ENCODE measurements around the gene GALNT18.

Gene GALNT18

DNA sequence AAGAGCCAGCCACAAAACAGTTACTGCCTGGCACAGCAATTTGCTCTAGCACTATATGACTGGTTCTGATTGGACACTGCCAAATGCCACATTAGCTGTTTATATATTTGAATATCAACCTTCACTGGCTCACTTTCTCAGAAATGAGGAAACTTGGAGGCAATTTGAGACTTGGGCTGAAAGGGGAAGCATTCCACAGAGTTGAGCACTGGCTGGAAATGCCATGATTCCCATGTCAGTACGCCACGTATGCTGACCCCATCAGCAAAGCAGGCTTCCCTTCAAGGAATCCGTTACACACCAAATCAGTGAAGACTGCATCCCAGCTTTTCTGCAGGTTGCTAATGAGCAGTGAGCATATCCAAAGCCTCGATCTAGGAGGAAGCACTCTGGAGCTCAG is 34.7 kb downstream of the GALNT18 start:
- DNase-seq (ENCODE audit: low read depth in 2 of 2) = no peak

DNA sequence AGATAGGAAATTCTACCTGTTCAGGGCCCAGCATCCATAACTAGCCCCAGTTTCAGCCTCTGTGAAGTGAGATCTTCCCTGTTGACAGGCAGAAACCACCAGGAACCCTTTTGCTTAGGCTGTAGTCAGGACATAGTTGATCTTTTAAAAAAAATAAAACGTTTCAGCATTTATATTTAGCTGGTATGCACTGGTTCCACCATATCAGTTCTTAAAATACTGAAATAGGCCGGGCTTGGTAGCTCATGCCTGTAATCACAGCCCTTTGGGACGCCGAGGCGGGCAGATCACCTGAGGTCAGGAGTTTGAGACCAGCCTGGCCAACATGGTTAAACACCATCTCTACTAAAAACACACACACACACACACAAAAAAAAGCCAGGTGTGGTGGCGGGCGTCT is 35.3 kb downstream of the GALNT18 start:
- DNase-seq (ENCODE audit: low read depth in 2 of 2) = no peak

DNA sequence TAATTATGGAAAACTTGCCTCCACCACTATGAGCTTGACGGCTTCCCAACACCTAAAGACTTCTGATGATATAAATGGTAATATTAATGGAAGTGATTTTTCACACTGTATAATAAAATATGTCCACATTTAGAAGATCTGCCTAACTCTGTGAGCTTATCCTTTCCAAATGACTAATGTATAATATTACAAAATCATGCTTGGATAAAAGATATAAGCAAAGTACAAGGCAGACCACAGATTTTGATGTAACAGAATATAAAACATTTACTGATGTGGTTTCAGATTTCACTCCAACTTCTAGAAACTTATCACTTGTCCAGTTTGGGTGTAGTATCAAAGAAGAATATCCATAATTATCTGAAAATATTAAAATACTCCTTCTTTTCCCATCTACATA is 36.9 kb downstream of the GALNT18 start:
- DNase-seq (ENCODE audit: low read depth in 2 of 2) = no peak

DNA sequence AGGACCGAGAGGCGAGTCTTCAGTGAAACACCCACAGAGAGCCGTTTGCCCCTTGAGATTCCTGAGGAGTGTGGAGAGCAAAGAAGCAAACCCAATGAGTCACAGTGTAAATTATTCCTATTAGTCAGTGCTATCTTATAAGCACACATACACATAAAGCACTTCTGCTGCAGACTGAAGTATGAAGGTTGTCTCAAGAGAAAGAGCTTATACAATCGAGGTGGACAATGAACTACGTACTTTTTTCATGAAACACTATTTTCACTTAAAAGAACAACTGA is 37.3 kb downstream of the GALNT18 start:
- no peak for DNase-seq (ENCODE audit: low read depth in 2 of 2)

DNA sequence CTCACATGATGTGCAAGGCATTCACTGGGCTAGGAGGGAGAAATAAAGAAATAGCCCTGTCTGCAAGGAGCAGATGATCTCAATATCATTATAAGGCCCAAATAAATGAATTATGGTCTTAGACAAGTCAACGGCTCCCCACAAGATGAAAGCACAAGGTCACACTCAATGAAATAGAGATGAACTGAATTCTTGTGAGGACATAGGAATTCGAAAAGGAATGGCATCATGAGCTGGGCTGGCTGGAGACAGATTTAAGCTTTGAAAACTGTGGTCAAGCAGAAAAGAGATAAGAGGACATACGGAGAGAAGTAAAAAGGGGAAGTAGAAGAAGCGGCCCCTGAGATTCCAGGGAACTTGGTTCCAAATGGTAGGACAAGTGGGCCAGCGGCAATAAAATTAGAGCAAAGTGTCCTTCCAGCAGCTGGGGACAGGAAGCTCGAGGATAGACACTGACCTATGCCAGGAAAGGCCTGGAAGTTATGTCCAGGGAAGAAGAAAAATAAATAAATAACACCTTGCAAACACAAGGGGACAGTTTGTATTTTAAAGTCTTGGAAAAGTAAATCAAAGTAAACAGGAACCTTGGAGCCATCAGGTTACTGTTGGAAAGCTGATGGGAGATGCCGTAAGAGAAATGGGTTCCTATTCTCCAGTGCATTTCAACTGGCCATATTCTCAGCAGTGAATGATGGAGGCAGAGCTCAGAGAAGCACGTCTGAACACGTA is 37.8 kb downstream of the GALNT18 start:
- no peak for DNase-seq (ENCODE audit: low read depth in 2 of 2)

DNA sequence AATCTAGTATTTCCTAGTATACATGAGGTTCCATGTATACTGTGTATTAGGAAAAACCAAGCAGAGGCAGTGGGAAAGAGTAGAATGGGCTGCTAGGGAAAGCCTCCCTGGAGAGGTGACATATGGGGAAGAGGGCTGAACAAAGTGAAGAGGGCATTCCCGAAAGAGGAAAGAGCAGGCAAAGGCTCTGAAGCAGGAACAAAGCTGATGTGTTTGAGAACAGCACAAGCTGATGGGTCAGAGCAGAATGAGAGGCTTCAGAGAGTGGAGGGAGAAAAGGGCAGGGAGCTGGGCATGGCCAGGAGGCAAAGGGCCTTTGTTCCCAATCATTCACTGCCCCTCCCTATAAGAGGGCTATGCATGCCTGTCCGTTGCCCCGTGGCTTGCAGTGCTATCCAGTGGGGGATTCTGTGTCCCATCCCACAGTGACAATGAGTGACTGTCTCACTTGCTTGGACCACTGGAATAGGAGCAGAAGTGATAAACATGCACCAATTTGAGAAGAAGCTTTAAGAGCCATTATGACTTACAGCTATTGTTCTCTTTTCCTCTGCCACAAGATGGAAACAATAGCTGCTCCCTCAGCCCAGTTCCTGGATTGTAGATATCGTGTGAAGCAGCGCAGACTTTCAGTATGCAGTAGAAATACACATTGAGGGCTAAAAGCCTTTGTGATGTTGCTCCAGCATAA is 39.6 kb downstream of the GALNT18 start:
- no peak for DNase-seq (ENCODE audit: low read depth in 2 of 2)

DNA sequence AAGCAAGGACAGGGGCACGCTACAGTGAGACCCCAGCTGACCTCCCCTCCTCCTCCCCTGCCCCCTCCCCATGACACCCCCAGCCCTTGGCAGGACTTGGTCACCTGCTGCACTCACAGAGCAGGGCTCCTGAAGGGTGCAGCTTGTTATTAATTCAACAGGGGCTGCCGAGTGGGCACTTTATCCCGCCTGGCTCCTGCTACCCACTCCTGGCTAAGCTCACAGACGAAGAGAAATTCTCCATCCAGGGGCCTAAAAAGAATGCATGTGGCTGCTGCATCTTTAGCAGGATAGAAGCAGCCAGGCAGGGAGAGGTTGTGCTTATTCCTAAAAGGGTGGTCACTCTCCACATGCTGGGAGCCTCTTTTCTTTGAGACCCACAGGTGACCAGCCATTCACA is 40.3 kb downstream of the GALNT18 start:
- DNase-seq (ENCODE audit: low read depth in 2 of 2) = no peak

DNA sequence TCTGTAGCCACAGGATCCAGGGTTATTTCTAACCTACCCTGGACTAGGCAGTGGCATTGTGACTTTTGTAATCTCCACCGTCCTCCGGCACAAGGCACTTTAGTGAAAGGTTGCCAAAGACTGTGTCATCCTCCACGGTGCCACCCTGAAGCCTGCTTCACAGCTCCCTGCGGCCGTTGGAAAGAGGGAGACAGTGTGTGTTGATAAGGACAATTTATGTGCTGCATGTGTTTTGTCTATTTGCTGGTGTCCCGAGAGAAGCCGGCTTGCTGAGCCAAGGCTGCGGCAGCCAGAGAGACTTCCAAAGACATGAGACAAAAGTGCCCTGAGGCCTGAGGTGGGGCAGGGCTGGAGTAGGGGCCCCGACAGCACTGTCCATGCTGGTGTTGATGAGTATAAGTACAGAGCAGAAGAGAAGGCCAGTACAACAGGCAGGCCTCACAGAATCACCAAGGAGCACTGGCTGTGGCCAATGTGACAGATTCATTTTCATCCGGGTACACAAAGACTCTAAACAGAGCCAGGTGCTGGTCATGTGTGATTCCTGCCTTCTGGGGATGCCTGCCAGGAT is 40.9 kb downstream of the GALNT18 start:
- no peak for DNase-seq (ENCODE audit: low read depth in 2 of 2)

DNA sequence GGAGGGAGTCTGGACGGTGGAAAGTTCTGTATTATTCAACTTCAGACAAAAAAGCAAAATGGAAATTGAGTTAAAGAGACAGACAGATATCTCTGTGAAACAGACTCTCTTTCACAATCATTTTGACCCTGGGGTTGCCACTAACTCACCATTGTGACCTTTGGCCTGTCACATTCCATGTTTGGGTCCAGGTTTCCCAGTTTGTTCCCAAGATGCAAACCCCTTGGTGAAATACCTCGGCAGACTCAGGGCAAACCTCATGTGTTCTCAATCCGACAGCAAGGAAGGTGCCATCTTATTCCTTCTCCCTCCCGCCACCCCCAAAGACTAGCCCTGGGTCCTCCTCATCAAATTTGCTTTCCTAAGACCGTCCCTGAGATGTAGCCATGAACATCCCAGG is 41.8 kb downstream of the GALNT18 start:
- no peak for DNase-seq (ENCODE audit: low read depth in 2 of 2)

DNA sequence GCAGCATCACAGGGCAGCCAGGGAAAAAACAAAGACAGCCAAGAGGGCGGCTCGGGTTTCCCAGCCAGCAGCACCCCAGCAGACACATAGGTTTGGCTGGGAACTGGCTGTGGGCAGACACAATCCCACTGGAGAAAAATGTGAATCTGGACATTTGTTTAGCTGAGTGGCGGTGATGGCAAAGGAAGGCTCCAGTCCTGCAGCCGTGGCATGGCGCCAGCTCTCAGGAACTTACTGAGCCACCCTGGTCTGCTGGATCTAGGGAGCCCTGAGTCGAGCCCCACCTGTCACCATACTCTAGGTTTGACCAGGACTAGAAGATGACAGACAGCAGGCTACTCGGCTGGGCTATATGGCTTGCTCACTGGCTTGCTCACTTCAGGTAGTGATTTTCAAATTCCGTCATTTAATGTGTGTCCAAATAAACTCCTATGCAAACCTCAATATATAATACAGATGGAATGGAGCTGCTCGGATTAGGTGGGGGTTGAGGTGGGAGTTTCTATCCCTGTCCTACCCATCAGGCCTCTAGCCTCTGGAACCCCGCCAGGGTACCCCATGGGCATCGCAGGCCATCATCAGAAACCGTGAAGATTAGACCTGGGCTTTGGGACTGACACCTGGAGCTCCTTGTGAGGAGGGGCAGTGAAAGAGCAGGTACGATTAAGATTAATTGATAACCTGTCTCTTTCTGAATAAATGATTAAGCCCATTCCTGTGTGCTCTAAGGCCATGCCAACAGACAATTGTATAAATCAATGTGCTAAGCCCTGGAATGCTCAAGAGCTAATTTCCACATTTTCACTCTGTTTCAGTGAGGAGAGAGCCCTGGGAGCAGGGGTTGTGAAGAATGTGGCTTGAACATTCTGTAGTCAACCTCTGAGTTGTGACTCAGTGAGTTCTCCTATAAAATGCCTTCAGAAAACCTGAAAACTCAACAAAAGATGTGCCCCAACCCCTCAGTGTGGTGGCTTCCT is 42.5 kb downstream of the GALNT18 start:
- no peak for DNase-seq (ENCODE audit: low read depth in 2 of 2)

DNA sequence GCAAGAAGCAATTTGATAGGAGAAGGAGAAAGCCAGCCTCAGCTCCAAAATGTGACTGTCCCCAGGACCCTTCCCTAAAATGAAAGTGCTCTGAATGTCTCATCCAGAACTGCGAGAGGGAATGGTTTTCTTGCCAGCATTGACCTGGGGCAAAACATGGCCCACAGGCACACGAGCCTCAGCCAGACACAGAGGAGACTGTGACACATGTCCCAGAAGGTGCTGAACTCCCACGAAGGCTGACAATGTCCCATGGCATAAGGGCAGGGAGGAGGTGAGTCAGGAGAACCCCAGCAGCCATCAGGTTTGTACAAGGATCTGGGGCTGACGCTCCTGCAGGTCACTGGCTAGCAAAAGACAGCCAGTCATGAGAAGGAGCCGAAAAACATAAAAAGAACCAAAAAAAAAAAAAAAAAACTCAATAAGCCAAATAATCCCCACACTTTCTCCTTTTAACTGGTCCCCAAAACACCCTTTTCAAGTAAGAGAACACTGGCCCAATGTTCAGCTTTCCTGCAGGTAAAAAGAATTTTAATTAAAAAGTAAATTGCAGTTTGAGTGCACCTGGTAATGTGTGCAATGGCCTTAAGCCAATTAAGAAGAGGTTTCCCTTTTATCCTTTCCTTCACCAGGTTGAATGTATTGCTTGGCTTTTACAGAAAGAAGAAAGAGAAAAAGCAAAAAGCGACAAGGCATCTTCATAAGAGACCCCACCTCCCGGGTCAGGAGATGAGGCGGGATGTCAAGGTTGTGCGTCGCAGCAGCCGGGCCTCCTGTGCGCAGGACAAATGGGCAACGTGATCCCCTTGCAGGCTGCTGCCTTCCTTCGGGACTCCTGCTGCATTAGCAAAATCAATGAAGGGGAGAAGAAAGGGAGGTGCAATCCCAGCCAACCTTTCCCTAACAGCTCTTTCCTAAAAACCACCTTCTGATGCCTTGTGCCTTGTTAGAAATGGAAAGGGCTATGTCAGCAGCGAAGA is 43.6 kb downstream of the GALNT18 start:
- DNase-seq (ENCODE audit: low read depth in 2 of 2) = no peak

DNA sequence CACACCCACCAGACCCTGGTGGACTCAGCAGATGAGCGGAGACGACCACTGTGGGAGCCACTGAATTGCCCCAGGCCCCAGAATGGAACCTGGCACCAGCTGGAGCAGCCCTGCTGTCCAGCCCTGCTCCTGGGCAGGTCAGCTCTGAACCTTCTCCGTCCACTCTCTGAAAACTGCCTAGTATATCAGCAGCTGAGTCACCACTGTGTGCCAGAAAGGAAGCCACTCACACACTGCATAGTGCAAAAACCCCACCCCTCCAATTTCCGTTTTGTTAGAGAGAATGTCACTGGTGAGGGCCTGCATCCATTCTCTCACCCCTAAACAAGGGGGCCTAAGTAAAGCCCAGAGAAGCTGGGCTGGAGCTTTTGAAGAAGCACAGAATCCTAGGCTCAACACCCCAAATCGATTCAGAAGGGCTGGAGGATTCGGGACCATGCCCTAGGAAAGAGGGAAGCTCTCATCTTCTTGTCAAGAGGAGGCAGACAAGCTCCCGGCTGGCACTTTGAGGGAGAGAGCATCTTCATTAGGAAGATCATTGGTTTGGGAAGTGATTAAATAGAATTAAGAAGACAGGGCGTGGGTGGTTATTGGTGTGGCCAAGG is 44.5 kb downstream of the GALNT18 start:
- no peak for DNase-seq (ENCODE audit: low read depth in 2 of 2)

DNA sequence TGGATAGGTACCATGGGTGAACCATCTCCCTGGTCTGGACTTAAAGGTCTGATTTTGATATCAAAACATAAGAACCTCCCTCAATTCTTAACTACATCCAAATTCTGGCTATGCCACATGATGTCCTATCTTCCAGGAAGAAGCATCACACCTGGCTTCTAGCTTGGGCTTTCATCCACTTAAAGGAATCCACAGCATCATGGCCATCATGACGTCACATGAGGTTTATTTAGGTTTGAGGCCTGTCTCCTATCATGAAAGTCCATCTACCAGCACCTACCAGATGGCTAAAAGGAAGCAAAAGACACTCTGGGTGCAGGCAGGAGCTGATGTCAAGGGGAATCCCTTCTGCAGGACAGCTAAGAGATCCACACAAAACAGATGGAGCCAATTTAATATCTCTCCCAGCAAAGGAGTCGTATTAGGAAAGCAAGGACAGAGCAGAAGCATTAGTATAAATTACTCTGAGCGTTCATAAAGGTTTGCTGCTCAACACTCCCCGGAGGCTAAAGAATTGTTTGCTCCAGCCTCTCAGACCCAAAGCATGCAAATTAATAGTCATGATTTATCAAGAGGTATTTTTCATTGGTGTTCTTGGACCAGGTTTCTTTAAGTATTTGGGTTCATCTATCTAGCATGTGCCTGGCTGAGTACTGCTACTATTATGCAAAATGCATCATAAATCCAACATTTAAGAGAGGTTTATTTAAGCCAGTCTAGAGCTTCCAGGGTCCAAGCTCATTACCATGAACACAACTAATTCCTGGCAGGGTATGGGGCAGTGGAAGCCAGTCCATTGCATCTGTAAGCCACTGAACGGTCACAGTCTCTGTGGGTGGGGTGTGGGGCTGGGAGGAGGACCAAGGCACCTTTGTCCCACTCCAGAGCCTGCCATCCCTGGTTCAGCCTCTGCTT is 47.2 kb downstream of the GALNT18 start:
- DNase-seq (ENCODE audit: low read depth in 2 of 2) = no peak

DNA sequence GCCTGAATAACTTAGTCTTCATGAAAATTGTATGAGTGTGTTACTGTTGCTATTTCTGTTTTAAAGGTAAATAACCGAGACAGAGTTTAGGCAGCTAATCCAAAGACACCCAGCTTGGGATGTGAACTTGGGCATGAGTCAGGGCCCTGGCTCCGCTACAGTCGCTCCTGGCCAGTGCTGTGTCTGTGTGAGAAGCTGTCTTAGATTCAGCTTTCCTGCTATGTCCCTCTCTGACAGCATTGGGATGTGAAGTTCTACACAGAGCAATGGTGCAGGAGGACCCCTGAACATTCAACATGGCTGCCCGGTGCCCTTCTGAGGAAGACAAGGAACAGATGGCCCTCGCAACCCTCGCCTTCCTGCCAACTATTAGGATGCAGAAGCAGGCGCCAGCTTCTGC is 49.4 kb downstream of the GALNT18 start:
- no peak for DNase-seq (ENCODE audit: low read depth in 2 of 2)

DNA sequence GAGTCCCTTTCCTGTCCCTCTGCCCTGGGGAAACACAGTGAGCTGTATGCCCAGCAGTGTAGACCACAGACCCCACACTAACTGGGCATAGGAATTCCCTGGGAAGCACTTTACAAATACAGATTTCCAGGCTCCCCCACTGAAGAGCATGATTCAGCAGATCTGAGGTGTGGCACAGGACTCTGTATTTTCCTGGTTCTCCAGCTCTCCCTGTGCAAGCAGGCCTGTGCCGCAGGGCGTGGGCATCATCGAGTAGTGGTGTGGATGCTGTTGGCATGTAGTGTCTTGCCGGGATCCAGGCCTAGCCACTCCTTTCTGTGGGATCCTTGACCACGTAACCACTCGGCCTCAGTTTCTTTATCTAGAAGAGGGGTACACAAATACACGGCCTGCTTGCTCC is 49.9 kb downstream of the GALNT18 start:
- DNase-seq (ENCODE audit: low read depth in 2 of 2) = no peak

DNA sequence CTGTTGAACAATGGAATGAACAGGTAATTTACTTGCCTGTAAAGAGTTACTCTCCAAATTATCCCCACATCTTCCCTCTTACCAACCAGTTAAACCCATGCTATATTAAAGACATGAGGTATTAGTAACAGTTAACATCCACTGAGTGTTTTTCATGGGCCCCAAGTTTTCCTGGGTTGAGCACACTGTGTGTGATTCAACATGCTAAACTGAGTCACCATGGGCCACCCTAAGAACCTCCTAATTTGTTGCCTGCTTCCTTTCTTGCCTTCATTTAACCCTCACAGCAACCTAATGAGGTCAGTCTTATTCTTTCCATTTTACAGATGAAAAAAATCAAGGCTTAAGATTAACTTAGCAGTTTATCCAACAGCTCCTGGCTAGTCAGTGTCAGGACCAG is 51.0 kb downstream of the GALNT18 start:
- no peak for DNase-seq (ENCODE audit: low read depth in 2 of 2)

DNA sequence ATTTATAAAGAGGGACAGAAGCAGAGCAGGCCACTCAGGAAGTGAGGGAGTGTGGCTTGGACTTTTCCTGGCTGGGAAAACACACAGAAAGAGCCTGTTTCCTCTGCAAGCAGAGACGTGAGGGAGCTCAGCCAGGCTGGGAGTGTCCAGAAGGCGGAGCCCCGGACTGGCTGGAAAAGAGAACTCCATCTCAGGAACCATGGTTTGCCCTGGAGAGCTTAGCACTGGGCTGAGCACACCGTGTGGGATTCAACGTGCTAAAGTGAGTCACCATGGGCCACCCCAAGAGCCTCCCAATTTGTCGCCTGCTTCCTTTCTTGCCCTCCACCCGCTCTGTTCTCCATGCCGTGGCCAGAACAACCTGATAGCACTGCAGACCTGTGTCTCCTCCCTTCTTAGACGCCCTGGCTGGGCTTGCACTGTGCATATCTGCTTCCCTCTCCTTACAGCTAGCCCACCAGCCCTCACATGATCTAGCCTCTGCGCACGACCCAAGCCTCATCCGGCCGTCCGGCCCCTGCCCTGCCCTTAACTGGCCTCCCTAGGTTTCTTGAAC is 51.8 kb downstream of the GALNT18 start:
- no peak for DNase-seq (ENCODE audit: low read depth in 2 of 2)

DNA sequence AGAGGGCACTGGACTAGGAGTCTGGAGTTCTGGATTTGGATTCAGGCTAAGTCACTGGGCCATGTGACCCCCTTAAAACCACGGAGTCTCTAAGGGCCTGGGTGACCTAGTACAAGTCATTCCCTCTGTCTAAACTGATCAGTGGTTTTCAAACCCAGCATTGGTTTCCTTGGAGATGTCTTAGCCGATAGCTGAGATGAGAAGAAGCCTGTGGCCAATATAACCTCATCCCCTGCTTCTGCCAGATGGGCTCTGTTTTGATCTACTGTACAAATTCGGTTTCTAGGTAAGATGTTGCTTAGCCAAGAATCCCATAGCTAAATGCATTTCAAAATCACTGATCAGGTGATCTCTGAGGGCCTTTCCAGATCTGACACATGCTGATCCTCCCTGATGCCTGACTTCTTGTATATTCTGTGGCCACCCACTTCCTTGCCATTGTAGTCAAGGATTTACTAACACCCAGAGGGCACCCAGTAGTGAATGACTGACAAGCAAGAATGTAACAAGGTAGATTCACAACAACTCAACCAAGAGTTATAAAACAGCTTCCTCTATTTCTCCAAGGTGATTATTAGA is 53.1 kb downstream of the GALNT18 start:
- no peak for DNase-seq (ENCODE audit: low read depth in 2 of 2)
